ENCODE results near the gene IQCN. TPM values are rescaled to one million over a fixed set of nuclear protein-coding genes. Genes with fewer than 3 reads are reported as not detected.

The IQCN gene, protein sequence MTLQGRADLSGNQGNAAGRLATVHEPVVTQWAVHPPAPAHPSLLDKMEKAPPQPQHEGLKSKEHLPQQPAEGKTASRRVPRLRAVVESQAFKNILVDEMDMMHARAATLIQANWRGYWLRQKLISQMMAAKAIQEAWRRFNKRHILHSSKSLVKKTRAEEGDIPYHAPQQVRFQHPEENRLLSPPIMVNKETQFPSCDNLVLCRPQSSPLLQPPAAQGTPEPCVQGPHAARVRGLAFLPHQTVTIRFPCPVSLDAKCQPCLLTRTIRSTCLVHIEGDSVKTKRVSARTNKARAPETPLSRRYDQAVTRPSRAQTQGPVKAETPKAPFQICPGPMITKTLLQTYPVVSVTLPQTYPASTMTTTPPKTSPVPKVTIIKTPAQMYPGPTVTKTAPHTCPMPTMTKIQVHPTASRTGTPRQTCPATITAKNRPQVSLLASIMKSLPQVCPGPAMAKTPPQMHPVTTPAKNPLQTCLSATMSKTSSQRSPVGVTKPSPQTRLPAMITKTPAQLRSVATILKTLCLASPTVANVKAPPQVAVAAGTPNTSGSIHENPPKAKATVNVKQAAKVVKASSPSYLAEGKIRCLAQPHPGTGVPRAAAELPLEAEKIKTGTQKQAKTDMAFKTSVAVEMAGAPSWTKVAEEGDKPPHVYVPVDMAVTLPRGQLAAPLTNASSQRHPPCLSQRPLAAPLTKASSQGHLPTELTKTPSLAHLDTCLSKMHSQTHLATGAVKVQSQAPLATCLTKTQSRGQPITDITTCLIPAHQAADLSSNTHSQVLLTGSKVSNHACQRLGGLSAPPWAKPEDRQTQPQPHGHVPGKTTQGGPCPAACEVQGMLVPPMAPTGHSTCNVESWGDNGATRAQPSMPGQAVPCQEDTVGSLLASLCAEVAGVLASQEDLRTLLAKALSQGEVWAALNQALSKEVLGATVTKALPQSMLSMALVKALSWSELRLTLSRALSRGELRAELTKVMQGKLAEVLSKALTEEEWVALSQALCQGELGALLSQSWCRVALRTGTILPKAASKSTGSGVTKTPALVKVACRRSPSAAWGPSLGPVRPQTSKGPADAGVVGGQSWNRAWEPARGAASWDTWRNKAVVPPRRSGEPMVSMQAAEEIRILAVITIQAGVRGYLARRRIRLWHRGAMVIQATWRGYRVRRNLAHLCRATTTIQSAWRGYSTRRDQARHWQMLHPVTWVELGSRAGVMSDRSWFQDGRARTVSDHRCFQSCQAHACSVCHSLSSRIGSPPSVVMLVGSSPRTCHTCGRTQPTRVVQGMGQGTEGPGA (N-terminal part only)
- 0.74 and 12.6 TPM in 2 replicates for total RNA-seq (2014; rRNA removed; shearing (Covaris generic))

DNA sequence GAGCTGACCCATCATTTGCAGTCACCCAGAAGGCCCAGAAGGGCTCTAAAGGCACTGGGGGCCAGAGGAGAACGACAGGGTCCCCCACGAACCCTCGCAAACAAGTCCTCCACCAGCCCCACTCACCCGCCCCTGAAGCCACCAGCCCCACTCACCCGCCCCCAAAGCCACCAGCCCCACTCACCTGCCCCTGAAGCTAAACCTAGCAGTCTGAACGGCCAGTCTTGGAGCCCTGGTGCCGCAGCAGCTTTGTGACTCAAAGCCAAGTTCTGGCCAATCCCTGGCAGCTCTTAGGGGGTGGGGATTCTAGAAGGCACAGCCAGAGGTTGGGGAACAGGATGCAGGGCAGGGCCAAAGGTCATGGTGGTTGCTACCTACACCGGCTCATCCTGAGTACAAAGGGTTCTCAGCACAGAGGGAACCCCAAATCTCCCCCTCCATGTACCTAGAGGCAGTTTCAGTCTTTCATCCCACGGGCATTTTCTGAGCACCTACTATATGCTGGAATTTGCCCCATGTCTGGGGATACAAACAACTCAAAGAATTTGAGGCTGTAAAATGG is at the start of gene IQCN:
TSS of gene IQCN (minus strand) at position 234 of the 562 bp plus-strand sequence. CDS start 4,974 bp downstream, outside the sequence.
- DNase-seq (ENCODE audit: low read depth) = peak; percentile 56

DNA sequence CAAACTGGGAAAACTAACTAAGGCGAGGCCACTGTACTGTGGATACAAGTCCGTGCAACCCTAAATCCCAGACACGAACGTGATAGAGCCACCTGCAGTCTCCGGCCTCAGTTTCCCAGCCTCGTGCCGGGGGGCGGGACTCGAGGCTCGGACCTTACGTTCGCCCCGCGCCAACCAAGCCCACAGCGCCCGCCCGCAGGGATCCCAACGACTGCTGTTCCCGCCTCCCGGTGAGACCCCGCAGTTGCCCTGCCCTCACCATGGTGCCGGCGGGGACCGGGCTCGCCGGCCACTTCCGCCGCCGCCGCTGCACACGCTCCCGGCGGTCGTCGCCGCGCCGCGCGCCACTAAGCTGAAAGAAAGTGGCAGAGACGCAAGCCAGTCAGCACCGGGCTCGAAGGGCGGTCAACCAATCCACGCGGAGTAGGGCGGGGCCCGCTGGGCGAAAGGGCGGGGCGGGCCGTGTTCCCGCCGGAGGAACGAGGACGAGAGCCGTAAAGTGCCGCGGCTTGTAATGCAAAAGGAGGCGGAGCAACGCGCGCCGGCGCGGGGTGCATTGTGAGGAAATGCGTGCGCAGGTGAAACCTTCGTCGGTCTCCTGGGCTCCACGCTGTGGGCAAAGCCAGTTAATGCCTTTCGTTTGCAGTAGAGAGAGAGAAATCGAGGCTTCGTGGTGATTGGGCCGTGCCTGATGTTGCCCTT is 48.7 kb upstream of the IQCN start, which contains the start of gene LSM4:
TSS of gene LSM4 (minus strand) at position 318 of the 702 bp plus-strand sequence. CDS start at position 262, 56 bp downstream.
- peak; percentile 99 for DNase-seq (ENCODE audit: low read depth)

DNA sequence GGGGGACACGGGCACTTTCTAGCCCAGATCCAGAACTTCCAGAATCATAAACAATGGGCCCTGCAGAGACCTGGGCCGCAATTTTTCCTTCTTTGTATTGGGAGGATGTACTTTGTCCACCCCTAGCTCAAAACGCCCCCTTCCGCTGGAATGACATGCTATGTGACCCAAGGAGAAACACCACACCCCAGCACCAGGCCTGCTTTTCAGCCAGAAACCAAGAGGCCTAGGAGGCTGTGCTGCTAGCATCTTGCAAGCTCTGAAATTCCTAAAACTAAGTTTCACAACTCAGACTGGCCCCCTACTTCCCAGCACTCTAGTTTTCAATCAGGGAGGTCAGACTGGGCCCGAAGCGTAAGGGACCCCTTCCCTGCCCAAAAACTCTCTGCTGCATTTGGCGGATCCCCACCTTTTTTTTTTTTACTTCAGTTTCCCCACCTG is 48.1 kb upstream of the IQCN start:
- DNase-seq (ENCODE audit: low read depth) = peak; percentile 72

DNA sequence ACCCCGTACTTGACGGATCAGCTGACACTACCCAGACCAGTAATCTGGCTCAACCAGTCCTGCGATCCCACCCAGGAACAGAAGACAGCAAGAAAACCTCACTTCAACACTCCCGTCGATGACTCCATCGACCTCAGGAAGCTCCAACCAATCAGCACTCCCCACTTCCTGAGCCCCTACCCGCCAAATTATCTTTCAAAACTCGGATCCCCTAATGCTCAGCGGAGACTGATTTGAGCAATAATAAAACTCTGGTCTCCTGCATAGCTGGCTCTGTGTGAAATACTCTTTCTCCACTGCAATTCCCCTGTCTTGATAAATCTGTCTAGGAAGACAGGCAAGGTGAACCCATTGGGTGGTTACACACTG is 47.5 kb upstream of the IQCN start:
- DNase-seq (ENCODE audit: low read depth) = no peak

DNA sequence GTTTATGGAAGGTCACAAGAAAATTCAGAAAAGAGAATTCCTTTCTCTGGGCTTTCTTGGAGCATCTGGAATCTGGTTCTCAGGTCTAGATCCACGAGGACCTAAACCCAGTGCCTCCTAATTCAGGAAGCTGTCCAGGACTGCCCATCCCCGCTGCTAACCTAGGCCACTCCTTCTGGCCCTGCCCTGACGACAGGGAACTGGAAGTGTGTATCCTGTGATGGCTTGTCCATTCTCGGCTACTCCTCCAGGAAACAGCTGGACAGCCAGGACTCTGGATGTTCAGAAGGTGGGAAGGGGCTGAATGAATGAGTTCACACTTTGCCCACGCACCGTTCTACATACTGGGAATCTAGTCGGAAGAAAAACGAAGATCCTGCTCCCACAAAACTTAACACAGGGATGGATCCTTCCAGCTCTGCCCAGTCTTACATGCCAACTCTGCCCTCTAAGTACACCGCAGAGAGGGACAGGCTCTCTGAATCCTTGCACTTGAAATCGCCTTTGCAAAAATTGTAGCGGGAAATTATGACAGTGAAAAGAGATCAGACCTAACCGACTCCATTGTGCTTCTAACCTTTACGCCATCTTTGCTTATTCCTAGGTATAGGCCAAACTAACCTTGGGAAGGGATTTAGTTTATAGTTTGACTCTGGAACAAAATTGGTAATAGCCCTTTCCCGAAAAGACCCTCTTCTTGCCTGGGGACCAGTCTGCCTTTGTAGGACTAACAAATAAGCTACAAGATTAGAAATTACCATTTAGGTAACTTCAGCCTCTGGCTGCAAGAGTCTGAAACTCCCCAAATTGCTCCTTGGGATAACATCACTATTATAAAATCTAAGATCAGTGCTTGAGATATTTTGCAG is 46.8 kb upstream of the IQCN start:
- no peak for DNase-seq (ENCODE audit: low read depth)

DNA sequence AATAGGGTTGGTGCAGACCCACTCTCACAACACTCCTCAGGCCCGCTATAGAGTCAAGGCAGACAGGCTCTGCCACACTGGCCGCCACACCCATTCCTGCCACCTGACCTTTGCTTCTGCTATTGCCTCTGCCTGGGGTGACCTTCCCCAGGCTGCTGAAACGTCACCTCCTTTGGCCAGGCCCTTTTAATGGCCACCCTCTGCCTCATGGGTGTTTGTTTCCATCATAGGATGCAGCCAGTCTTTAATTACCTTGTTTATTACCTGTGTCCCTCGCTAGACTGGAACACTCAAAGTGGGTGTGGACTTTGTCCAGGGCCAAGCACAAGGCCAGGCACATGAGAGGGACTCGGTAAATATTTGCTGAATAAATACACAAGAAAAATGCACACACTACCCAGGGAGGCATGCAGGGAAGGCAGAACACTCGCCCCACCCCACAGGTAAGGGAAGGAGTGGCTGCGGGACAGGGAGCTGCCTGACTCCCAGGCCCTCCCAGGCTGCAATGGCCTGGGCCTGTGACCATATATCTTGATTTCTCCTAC is 45.4 kb upstream of the IQCN start:
- no peak for DNase-seq (ENCODE audit: low read depth)

DNA sequence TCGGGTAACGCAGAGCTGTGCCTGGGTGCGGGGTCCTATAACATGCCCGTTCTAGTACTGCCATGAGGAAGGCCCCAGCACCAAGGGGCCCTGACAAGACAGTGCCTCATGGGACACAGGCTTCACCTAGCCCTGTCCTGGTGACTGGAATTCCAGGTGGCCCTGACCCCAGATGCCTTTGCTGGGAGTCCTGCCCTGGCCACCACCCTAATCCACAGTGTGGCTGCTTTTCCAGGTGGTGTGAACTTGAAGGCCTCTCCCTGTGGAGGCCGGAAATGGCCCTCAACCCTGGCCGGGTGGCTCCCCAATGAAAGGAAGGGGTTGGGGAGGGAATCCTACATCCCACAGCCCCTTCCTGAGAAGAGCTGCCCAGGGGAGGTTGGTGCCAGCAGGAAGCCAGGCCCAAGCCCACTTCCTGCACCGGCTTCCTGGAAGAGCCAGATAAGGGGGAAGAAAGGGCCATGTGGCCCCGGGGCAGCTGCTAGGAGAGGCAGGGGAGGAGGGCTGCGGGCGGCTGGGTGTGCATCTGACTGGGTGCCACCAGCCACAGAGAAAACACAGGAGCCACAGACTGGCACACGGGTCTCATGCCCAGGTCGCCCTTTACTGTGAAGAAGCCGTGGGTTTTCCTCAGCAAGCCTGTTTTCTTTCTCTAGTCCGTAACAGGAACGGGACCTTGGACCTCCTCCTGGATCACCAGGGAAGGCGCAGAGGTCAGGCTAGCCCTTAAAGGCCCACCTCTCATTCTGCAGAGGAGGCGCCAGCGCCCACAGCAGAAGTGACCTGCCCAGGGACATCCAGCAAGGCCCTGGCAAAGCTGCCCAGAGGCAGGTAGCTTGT is 43.9 kb upstream of the IQCN start:
- no peak for DNase-seq (ENCODE audit: low read depth)

DNA sequence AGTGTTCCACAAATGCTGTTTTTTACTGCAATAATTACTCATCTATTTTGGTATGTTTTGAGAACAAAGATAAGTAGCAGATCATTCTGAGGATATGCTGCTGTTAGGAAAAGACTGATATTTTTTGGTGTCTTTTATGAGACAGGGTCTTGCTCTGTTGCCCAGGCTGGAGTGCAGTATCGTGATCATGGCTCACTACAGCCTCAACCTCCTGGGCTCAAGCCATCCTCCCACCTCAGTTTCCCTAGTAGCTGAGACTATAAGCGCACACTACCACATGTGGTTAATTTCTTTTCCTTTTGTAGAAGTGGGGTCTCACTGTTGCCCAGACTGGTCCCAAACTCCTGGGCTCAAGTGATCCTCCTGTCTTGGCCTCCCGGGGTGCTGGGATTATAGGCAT is 39.1 kb upstream of the IQCN start:
- no peak for DNase-seq (ENCODE audit: low read depth)

DNA sequence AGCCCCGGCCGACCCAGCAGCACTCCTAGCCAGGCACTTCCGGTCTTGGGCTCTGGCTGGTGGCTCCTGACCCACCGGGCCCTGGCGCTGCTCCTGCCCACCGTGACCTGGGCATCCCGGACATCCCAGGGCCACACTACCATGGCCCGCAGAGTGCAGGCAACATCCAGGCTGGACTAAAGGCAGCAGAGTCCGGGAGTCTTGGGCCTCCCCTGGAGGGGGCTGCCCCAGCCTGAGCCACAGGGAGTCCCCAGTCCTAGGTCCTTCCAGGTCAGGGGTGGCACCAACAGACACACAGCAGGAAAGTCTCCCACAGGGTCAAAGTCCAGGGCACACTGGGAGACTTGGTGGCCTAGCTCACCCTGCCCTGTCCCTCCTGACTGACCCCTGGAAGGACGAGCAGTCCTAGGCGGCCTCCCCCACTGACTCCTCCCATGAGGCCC is 37.9 kb upstream of the IQCN start:
- no peak for DNase-seq (ENCODE audit: low read depth)

DNA sequence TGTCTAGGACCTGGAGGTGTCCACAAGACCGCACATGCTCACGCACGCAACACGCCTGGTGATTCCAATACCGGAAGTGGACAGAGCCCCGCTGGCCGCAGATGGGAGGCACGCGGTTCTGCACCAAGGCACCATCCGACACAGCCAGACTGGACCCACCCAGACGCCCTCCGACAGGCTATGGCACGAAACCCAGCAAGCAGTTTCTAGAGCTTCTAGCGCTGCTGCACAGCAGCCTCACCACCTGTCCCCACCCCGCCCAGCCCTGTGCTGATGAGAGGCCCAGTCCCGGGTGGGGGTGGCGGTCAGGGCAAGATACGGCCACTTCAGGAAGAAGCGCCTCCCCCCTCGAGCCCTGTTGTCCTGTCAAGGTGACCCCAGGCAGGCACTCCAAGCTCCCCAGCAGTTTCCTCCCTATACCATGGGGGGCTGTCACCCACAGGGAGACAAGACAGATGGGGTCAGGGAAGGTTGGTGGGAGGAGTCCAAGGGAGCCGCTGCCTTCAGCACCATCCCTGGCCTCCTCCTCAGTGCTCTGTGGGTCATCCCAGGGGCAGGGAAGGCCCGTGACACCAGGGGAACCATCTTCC is 37.3 kb upstream of the IQCN start:
- DNase-seq (ENCODE audit: low read depth) = no peak

DNA sequence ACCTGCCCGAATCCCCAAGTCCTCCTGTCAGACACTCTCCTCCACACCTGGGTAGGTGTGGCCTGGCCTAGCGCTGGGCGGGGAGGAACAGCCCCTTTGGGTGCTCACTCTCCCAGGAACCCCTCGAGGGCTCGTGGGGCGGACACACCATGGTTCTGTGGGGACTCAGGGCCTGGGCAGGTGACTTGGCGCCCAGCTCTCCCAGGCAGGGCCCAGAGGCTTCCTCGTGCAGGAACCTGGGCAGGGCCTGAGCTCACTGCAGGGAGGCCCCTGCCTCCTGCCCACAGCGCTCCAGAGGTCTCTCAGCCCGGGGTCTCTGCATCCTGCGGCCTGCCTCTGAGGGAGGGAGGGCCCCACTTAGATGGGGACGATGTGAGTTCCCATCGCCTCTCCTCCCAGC is 36.7 kb upstream of the IQCN start:
- no peak for DNase-seq (ENCODE audit: low read depth)

DNA sequence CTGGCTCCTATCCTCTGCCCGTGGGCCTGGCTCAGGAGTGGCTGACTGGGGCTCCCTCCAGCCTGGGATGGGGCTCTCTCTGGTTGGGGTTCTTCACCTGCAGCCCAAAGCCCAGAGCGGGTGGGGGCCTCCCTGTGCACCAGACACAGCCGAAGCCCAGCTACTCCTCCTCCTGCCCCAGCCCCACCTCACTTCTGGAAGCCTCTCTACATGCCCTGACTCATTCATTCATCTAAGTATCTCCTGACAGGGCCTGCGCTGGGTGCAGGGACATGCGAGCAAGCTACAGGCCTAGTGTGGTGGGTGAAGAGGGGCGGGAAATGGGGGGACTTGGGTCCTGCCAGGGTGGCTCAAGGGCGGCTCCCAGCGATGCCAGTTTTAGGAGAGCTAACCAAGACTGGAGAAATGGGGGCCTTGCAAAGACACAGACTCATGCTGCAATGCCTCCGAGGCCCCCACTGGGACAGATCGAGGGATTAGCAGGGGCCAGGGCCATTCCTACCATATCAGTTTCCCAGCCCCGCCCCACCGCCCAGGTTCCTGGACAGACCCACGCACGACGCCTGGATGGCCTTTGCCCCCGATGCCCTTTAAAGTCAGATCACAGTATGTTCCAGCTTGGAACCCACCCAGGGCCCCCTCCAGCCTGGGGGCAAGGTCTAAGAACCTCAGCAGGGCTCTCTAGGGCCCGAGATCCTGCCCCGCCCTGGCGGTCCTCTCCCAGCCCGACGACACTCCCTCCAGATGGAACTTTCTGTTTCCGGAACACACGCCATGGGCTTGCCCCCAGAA is 36.1 kb upstream of the IQCN start:
- DNase-seq (ENCODE audit: low read depth) = no peak

DNA sequence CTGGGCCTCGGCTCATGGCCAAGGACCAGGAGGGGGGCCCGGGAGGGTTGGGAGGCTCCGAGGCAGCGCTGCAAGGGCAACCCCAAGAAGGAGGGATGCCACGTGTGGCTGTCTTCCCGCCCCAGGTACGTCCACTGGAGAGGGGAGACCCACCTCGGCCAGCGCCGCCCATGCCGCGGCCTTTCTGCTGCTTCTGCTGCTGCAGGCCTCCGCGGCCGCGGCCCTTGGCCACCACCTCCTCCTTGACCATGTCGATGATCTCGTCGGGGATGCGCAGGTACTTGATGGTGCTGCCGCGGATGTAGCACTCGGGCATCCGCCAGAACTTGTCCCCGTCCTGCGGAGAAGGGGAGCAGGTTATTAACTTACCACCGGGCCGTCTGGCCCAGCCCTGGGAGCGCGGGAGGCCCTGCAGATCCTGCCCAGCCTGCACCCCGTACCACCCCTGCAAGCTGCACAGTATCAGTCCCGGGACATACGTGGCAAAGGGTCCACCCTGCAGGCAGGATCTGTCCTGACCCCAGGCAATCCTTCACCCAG is 35.3 kb upstream of the IQCN start:
- no peak for DNase-seq (ENCODE audit: low read depth)

DNA sequence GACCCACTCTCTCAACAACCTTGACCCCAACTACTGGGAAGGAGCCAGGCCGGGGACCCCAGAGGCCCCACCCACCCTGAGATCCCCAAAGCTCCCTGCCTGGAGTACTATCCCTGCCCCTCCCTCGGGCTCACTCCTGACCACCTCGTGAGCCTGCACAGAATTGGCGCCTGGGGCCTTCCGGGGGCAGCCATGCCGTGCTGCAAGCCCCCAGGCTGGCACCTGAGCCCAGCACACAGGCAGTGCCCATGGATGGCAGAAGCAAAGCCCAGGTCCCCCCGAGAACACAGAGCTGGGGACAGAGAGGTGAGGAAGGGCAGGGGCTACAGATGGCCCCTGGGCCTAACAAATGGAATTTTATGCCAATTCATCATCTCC is 34.7 kb upstream of the IQCN start:
- DNase-seq (ENCODE audit: low read depth) = no peak

DNA sequence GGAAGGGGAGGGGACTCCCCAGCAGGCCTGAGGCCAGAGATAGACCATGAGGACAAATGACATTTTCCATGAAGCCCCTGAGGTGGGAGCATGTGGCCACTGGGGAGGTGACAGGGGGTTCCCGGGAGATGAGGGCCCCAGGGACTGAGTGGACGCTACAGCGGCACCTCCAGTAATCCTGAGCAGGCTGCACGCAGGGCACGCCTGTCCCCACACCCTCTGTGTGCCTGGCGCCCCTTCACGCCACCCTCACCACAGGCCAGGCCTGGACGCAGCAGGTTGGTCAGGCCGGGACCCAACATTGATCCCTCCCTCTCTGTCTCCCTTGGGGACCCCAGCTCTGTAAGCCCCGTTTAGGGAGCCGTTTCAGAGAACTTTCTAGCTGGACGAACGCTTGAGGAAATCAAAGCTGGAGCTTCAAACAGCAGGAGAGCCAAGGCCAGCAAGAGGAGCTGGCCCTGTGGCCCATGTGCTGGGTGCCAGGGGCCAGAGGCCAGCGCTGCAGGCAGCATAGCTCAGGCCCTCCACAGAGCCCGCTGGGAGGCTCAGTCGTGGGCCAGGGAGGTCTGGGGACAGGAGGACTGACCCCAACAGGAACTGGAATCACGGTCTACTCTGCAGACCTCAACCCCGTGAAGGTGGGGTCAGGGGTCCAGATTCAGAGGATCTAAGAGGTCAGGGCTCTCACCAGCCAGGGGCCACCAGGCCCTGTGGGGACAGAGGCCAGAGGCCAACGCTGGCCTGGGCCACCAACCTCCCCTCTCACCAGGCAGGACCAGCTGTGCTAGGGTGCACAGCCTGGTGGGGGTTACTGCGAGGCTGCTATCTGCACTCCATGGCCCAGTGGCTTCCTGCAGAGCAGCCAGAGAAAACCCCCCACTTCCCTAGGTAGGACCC is 34.0 kb upstream of the IQCN start:
- no peak for DNase-seq (ENCODE audit: low read depth)

DNA sequence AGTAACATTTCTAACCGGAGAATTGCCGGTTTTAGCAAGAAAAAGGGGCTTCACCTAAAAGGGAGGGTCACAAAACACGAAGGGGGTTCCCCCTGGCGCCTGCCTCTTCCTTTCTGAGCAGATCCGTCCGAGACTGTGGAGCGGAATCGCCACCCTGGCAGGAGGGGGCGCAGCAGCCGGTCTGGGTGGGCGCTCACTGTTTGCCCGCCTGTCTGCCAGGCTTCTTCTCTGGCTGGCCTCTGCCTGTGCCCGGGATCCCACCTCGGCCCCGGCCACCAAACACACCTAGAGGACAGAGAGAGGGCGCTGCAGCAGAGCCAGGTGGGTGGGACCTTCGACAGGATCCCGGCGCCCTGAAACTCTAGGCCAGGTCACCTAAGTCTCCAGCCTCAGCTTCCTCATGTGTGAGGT is 33.0 kb upstream of the IQCN start:
- no peak for DNase-seq (ENCODE audit: low read depth)

Measured in Daoy (cell line).